Transverse colon (tissue), 4 donors: ENCODE data around the gene MATK. TPM values are rescaled to one million over a fixed set of nuclear protein-coding genes. Genes with fewer than 3 reads are reported as not detected.

ENCODE experiments used
- DNase-seq: peaks from one replicate; pipeline ENCODE4 v3.0.0-alpha.2; 2019
- H3K27ac ChIP-seq, 4 donors: fragments of 200-600 bp; sonication (generic); 2 replicates each; pipeline ENCODE4 v1.5.1; 2016 to 2018; ENCODE audit warnings: inconsistent platforms in 4 of 4
- H3K27me3 ChIP-seq: fragments of 200-600 bp; sonication (generic); 2 replicates; pipeline ENCODE4 v1.5.1; 2017; ENCODE audit warnings: inconsistent platforms
- H3K36me3 ChIP-seq, 4 donors: fragments of 200-600 bp; sonication (generic); 2 replicates each; pipeline ENCODE4 v1.5.1; 2017 to 2019; ENCODE audit warnings: inconsistent platforms in 4 of 4
- H3K4me1 ChIP-seq, 4 donors: fragments of 200-600 bp; sonication (generic); 2 replicates each; pipeline ENCODE4 v1.5.1; 2017 to 2020; ENCODE audit warnings: inconsistent platforms in 4 of 4
- H3K4me3 ChIP-seq, 4 donors: fragments of 200-600 bp; sonication (generic); 1 replicate in 1 of 4; 2 replicates in 3 of 4; pipeline versions ENCODE4 v1.5.1 to v1.6.1; 2017 to 2019; ENCODE audit warnings: inconsistent platforms in 4 of 4
- H3K9me3 ChIP-seq, 2 donors: fragments of 200-600 bp; sonication (generic); 2 replicates each; pipeline ENCODE4 v1.5.1; 2017 to 2019; ENCODE audit warnings: inconsistent platforms in 2 of 2
- CTCF ChIP-seq, 5 experiments: fragments of 200-600 bp in 3 of 5; fragments of 450-650 bp in 2 of 5; sonication (generic) in 3 of 5; IDR thresholded peaks; 1 replicate in 2 of 5; 2 replicates in 3 of 5; pipeline ENCODE4 v1.5.1; 2016 to 2017; ENCODE audit warnings: antibody characterized with exemption in 5 of 5, inconsistent platforms in 3 of 5, mild to moderate bottlenecking in 2 of 5, moderate library complexity in 1 of 5
- EP300 ChIP-seq: sonication (generic); formaldehyde crosslinking; IDR thresholded peaks from one replicate; pipeline ENCODE4 v1.6.1; 2017; ENCODE audit warnings: antibody characterized with exemption, low read depth
- POLR2A ChIP-seq: fragments of 450-650 bp; IDR thresholded peaks from one replicate; pipeline ENCODE4 v1.6.1; 2016; ENCODE audit warnings: antibody characterized with exemption, mild to moderate bottlenecking, moderate library complexity
- POLR2AphosphoS5 ChIP-seq, 3 donors: sonication (generic); formaldehyde crosslinking; IDR thresholded peaks; one replicate each; pipeline ENCODE4 v1.6.1; 2016; ENCODE audit warnings: antibody characterized with exemption in 3 of 3
- WGBS, 2 donors: methylation state at CpG; one replicate each; pipeline ENCODE4 v1.1.5; 2018; ENCODE audit warnings: low coverage in 1 of 2; 5-methylcytosine and 5-hydroxymethylcytosine counted together
- in situ Hi-C, 4 donors: fragments of 200-750 bp; cut with MboI; loops; one replicate each; pipeline versions ENCODE4 v1.15.0 to v1.15.1; 2017; ENCODE audit warnings: low sequenced_read_pairs in 3 of 4, low pct_ligation_motif_present in 1 of 4, low pct_unique_long_range_greater_than_20kb in 1 of 4
- intact Hi-C: fragments of 100-400 bp; cut with DNase I; formaldehyde crosslinking; loops from one replicate; pipeline ENCODE4 v1.15.1; 2023; ENCODE audit warnings: low total_unique reads
- total RNA-seq, 4 donors: library from RNA; depleted of rRNA; stranded (reverse); fragments of >200 nt; gene quantifications; one replicate each; pipeline ENCODE4 v1.1.0, GENCODE V29; 2016

Gene MATK
- total RNA-seq, 4 donors from 2014 or later: 0.60 to 6.1 (median 2.9) TPM; not detected in 1

- DNase-seq: no peak
- no peaks in the 10 kb centered on the region for H3K36me3 ChIP-seq
- peaks cover 21% of the 10 kb centered on the region for H3K27me3 ChIP-seq
- TF ChIP-seq POLR2AphosphoS5 (IDR thresholded peaks at IDR 0.05): no peak
- TF ChIP-seq CTCF (IDR thresholded peaks at IDR 0.05): no peak
- TF ChIP-seq EP300: no peak
- peaks cover 0 to 6% (median 0%) of the 10 kb centered on the region in 4 donors for H3K4me1 ChIP-seq
- intact Hi-C loops (no loop called here), in situ Hi-C loops (no loop called here)
- H3K4me3 ChIP-seq: no peak overlapping the region
- 20 to 79% methylated on average over 1 to 9 of the region's 9 CpGs for WGBS, 2 donors
- H3K9me3 ChIP-seq: peaks cover 17 to 20% of the 10 kb centered on the region in 2 donors
- H3K27ac ChIP-seq: no peak overlapping the region
Measured at GRCh38 chr19:3780786-3781304, 5.3 kb downstream of the MATK start.

DNA sequence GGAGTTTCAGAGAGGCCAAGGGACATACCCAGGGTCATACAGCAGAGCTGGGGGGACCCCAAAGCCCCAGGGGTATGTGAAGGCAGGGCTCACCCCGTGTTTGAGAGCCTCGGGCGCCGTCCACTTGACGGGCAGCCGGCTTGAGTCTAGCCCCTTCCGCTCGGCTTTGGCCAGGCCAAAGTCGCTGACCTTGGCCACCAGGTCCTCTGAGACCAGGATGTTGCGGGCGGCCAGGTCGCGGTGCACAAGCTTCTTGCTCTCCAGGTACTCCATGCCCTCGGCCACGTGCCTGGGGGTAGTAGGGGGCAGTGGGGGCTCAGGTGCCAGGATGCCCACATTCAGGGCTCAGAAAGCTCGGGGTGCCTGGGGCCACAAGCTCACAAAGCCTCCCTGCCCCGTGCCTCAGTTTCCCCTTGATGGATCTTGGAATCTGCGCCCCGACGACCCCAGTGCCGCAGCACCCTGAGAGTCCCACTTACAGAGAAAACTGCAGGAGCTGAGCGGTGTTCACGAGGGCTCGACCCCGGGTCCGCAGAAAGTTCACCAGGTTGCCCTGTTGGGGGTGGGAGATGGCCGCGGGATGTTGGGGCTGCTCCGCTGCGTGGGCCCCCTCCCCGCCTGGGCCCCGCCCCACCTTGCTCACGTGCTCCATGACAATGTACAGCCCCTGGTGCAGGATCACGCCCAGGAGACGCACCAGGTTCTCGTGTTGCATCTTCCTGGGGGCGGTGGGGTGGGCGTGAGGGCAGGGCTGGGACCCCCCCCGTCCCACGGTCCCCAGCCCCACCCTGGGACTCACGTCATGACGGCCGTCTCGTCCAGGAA is 7.1 kb downstream of the MATK start:
- Histone ChIP-seq H3K9me3 (peaks cover 17 to 20% of the 10 kb centered on the region in 2 donors), H3K4me1 (no peaks in the 10 kb centered on the region), H3K27me3 (peaks cover 4% of the 10 kb centered on the region), H3K4me3 (no peak overlapping the region), H3K27ac (no peak overlapping the region), H3K36me3 (no peaks in the 10 kb centered on the region)
- intact Hi-C loops: no loop called here
- in situ Hi-C loops: no loop called here
- WGBS, 2 donors: 81% methylated on average over 27 of the region's 44 CpGs; no CpG with 5 or more reads in 1 of the 2 donors
- no peak for TF ChIP-seq POLR2AphosphoS5 (IDR thresholded peaks at IDR 0.05)
- TF ChIP-seq CTCF (IDR thresholded peaks at IDR 0.05): no peak
- TF ChIP-seq EP300: no peak
- TF ChIP-seq POLR2A: no peak
- DNase-seq: no peak

DNA sequence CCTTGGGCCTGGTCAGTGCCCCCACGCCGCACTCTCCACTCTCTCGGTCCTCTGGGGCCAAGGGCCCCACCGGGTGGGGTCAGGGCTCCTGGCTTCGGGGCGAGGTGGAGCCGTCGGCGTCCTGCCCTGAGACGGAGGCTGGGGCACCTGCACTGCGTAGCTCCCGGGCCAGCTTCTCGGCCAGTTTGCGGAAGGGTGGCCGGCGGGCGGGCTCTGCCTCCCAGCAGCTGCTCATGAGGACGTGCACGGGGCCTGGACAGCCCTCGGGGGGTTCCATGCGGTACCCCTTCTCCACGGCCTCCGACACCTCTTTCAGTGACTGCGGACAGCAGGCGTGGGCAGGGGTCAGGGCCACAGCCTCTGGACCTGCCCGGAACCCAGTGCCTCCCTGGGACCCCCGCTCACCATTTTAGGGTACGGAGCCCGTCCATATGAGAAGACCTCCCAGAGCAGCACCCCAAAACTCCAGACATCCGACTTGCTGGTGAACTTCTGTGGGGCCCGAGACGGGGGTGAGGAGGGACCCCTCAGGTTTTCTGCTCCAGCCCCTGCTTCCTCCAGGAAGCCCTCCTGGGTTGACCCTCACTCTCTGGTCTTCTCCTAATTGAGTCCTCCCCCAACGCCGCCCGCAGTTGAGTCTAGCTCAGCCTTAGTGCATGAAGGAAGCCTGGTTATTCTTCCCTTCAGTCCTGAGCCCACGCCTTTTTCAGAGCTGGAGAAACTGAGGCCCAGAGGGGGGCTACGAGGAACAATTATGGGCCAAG is 7.9 kb downstream of the MATK start:
- Histone ChIP-seq H3K27ac (no peak overlapping the region), H3K4me1 (no peaks in the 10 kb centered on the region), H3K36me3 (no peaks in the 10 kb centered on the region), H3K4me3 (no peak overlapping the region), H3K9me3 (peaks cover 17 to 20% of the 10 kb centered on the region in 2 donors), H3K27me3 (no peaks in the 10 kb centered on the region)
- intact Hi-C loops (no loop called here), in situ Hi-C loops (no loop called here)
- no peak for DNase-seq
- TF ChIP-seq POLR2AphosphoS5 (IDR thresholded peaks at IDR 0.05): no peak
- TF ChIP-seq CTCF (IDR thresholded peaks at IDR 0.05): no peak
- no peak for TF ChIP-seq POLR2A
- TF ChIP-seq EP300: no peak
- 77% methylated on average over 18 of the region's 37 CpGs; no CpG with 5 or more reads in 1 of the 2 donors for WGBS, 2 donors

DNA sequence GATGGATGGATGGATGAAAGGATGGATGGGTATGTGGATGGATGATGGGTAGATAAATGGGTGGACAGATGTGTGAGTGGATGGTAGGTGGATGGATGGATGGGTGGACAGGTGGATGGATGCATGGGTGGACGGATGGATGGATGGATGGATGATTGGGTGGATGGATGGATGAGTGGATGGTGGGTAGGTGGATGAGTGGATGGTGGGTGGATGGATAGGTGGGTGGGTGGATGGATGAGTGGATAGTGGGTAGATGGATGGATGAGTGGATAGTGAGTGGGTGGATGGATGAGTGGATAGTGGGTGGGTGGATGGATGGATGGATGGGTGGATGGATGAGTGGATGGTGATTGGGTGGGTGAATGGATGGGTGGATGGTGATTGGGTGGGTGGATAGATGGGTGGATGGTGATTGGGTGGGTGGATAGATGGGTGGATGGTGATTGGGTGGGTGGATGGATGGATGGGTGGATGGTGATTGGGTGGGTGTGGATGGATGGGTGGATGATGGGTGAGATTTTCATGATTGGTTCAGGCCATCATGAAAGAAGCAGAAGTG is 9.6 kb downstream of the MATK start:
- intact Hi-C loops (no loop called here), in situ Hi-C loops (no loop called here)
- peaks cover 6 to 9% of the 10 kb centered on the region in 2 donors for H3K9me3 ChIP-seq
- no peak overlapping the region for H3K4me3 ChIP-seq
- H3K27me3 ChIP-seq: no peaks in the 10 kb centered on the region
- whole genome bisulfite sequencing, 2 donors: 88 to 93% methylated on average over 1 of the region's 1 CpG
- H3K27ac ChIP-seq: no peak overlapping the region
- no peak for TF ChIP-seq CTCF (IDR thresholded peaks at IDR 0.05)
- no peak for TF ChIP-seq EP300
- no peak for TF ChIP-seq POLR2AphosphoS5 (IDR thresholded peaks at IDR 0.05)
- no peaks in the 10 kb centered on the region for H3K4me1 ChIP-seq
- no peak for DNase-seq
- H3K36me3 ChIP-seq: no peaks in the 10 kb centered on the region
